Measurements from ENCODE around the gene C1GALT1. TPM values are rescaled to one million over a fixed set of nuclear protein-coding genes. Genes with fewer than 3 reads are reported as not detected.
A peak's percentile ranks its signal among the peaks of the same experiment; 100 is the strongest.
"Not testable (repeated sequence)": the region's sequence is repeated elsewhere in the genome, so short reads cannot be mapped to it uniquely, and the experiment has no call there.

C1GALT1 gene
- total RNA-seq = 10 to 100 TPM; 31.8 to 35.5 TPM

GRCh38 chr7:7182156-7183060 is at the start of gene C1GALT1:
C1GALT1 (plus strand) TSS chr7:7182544; CDS start chr7:7234320, 51,776 bp downstream.
- Mint-ChIP-seq H3K27ac (peak within 1 kb of the TSS; percentile 94 to 96), H3K9me3 (no peaks in the 10 kb centered on the region), H3K36me3 (peaks cover 0 to 9% of the 10 kb centered on the region in 2 donors)
- ATAC-seq = peak; percentile 91 to 92
- DNase-seq (ENCODE audit: low spot score in 2 of 2) = peak; percentile 93 to 97

- Mint-ChIP-seq H3K36me3 (peaks cover 0 to 8% of the 10 kb centered on the region in 2 donors), H3K27ac (no peak overlapping the region), H3K9me3 (peaks cover 0 to 5% of the 10 kb centered on the region in 2 donors)
- DNase-seq (ENCODE audit: low spot score in 2 of 2) (no peak), ATAC-seq (no peak)
Observed at GRCh38 chr7:7134046-7134445, 48.3 kb upstream of the C1GALT1 start.

- ATAC-seq (no peak), DNase-seq (ENCODE audit: low spot score in 2 of 2) (no peak)
- H3K9me3 Mint-ChIP-seq = peaks cover 1 to 5% of the 10 kb centered on the region in 2 donors
- no peak overlapping the region for H3K27ac Mint-ChIP-seq
- H3K36me3 Mint-ChIP-seq = peaks cover 0 to 8% of the 10 kb centered on the region in 2 donors
Observed at GRCh38 chr7:7135074-7135473, 47.3 kb upstream of the C1GALT1 start.

GRCh38 chr7:7135924-7136323 is 46.4 kb upstream of the C1GALT1 start:
- not testable (repeated sequence) for H3K36me3 Mint-ChIP-seq; DNase-seq (ENCODE audit: low spot score in 2 of 2); H3K9me3 Mint-ChIP-seq; H3K27ac Mint-ChIP-seq
- ATAC-seq = peak in 1 of 2 donors; percentile 14

GRCh38 chr7:7136466-7137381 is 45.6 kb upstream of the C1GALT1 start:
- Mint-ChIP-seq H3K27ac (no peak overlapping the region), H3K36me3 (peaks cover 0 to 8% of the 10 kb centered on the region in 2 donors), H3K9me3 (peaks cover 4 to 5% of the 10 kb centered on the region in 2 donors)
- ATAC-seq (no peak), DNase-seq (ENCODE audit: low spot score in 2 of 2) (no peak)

- peaks cover 5 to 13% of the 10 kb centered on the region in 2 donors for H3K9me3 Mint-ChIP-seq
- ATAC-seq = no peak
- peaks cover under 1 to 14% of the 10 kb centered on the region in 2 donors for H3K36me3 Mint-ChIP-seq
- no peak for DNase-seq (ENCODE audit: low spot score in 2 of 2)
- H3K27ac Mint-ChIP-seq = no peak overlapping the region
Observed at GRCh38 chr7:7138897-7139296, 43.4 kb upstream of the C1GALT1 start.

GRCh38 chr7:7143404-7143803 is 38.9 kb upstream of the C1GALT1 start:
- Mint-ChIP-seq H3K9me3 (peaks cover 2 to 18% of the 10 kb centered on the region in 2 donors), H3K36me3 (peaks cover 6 to 15% of the 10 kb centered on the region in 2 donors)
- H3K27ac Mint-ChIP-seq; ATAC-seq; DNase-seq (ENCODE audit: low spot score in 2 of 2): not testable (repeated sequence)

- H3K36me3 Mint-ChIP-seq = peaks cover 6 to 15% of the 10 kb centered on the region in 2 donors
- H3K9me3 Mint-ChIP-seq = peaks cover 0 to 16% of the 10 kb centered on the region in 2 donors
- DNase-seq (ENCODE audit: low spot score in 2 of 2); H3K27ac Mint-ChIP-seq; ATAC-seq: not testable (repeated sequence)
Observed at GRCh38 chr7:7145151-7145550, 37.2 kb upstream of the C1GALT1 start.

DNA sequence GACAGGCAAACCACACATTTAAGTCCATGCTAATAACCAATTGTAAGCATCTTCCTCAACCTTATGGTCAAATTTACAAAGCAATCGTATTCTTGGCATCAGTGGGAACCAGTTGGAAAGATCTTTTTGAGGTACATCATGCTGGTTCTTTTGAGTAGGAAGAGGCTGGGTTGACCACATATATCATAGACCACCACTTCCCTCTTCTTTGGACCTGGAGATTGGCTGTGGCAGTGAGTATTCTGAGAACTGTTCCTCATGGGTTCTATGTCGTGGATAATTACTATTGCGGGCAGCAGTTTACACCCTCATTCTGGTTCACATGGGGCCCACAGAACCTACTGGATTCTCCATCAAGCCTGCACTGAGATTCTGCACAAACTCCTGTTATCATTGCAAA is 35.5 kb upstream of the C1GALT1 start:
- H3K36me3 Mint-ChIP-seq = peaks cover 6 to 15% of the 10 kb centered on the region in 2 donors
- DNase-seq (ENCODE audit: low spot score in 2 of 2) = no peak
- no peak overlapping the region for H3K27ac Mint-ChIP-seq
- H3K9me3 Mint-ChIP-seq = peaks cover 0 to 14% of the 10 kb centered on the region in 2 donors
- ATAC-seq = no peak

GRCh38 chr7:7148798-7149481 is 33.4 kb upstream of the C1GALT1 start:
- ATAC-seq = no peak
- Mint-ChIP-seq H3K9me3 (peaks cover 0 to 7% of the 10 kb centered on the region in 2 donors), H3K27ac (peak overlapping the region in 1 of 2 donors; percentile 27), H3K36me3 (peaks cover 5 to 21% of the 10 kb centered on the region in 2 donors)
- no peak for DNase-seq (ENCODE audit: low spot score in 2 of 2)

- Mint-ChIP-seq H3K27ac (no peak overlapping the region), H3K36me3 (peaks cover 9 to 25% of the 10 kb centered on the region in 2 donors), H3K9me3 (peaks cover 0 to 19% of the 10 kb centered on the region in 2 donors)
- ATAC-seq (no peak), DNase-seq (ENCODE audit: low spot score in 2 of 2) (no peak)
Observed at GRCh38 chr7:7151285-7151684, 31.1 kb upstream of the C1GALT1 start.

- Mint-ChIP-seq H3K9me3 (peaks cover 0 to 19% of the 10 kb centered on the region in 2 donors), H3K36me3 (peaks cover 9 to 24% of the 10 kb centered on the region in 2 donors), H3K27ac (no peak overlapping the region)
- no peak for DNase-seq (ENCODE audit: low spot score in 2 of 2)
- no peak for ATAC-seq
Observed at GRCh38 chr7:7151865-7152264, 30.5 kb upstream of the C1GALT1 start.

GRCh38 chr7:7152315-7152714 is 30.0 kb upstream of the C1GALT1 start:
- H3K9me3 Mint-ChIP-seq = peaks cover 0 to 19% of the 10 kb centered on the region in 2 donors
- ATAC-seq (no peak), DNase-seq (ENCODE audit: low spot score in 2 of 2) (no peak)
- H3K36me3 Mint-ChIP-seq = peaks cover 9 to 24% of the 10 kb centered on the region in 2 donors
- no peak overlapping the region for H3K27ac Mint-ChIP-seq

DNA sequence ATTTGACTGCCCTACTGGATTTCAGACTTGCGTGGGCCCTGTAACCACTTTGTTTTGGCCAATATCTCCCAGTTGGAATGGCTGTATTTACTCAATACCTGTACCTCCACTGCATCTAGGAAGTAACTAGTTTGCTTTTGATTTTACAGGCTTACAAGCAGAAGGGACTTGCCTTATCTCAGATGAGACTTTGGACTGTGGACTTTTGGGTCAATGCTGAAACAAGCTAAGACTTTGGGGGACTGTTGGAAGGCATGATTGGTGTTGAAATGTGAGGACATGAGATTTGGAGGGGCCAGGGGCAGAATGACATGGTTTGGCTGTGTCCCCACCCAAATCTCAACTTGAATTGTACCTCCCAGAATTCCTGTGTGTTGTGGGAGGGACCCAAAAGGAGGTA is 28.0 kb upstream of the C1GALT1 start:
- not testable (repeated sequence) for H3K27ac Mint-ChIP-seq; ATAC-seq; DNase-seq (ENCODE audit: low spot score in 2 of 2)
- H3K36me3 Mint-ChIP-seq = peaks cover 14 to 31% of the 10 kb centered on the region in 2 donors
- peaks cover 6 to 19% of the 10 kb centered on the region in 2 donors for H3K9me3 Mint-ChIP-seq

DNA sequence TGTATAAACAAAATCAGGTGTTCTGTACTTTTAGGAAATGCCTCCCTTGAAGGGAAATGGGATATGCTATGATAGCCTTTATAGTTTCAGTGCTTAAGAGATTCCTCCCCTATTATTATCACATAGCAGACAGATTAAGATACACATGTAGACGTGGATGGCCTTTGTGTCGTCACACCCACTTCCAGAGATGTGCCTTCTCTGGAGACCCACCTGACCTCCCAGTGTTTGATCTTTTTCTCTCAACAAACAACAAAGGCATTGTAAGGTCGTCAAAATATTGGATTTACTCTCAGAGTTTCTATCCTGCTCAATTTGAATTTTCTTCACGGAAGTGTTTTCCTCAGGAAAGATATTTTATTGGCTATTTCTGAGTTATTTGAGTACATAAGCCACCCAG is 25.7 kb upstream of the C1GALT1 start:
- peak overlapping the region in 1 of 2 donors; percentile 83 for H3K27ac Mint-ChIP-seq
- DNase-seq (ENCODE audit: low spot score in 2 of 2) (no peak), ATAC-seq (peak in 1 of 2 donors; percentile 1)
- H3K9me3 Mint-ChIP-seq = peaks cover 11 to 28% of the 10 kb centered on the region in 2 donors
- peaks cover 21 to 31% of the 10 kb centered on the region in 2 donors for H3K36me3 Mint-ChIP-seq
